GM23248 (cell line): Measurements from ENCODE around the gene PTCH2. TPM values are rescaled to one million over a fixed set of nuclear protein-coding genes. Genes with fewer than 3 reads are reported as not detected.

Source experiments
- DNase-seq: peaks from one replicate; pipeline ENCODE4 v3.0.0-alpha.2; 2015
- H2AFZ ChIP-seq: fragments of 200-600 bp; sonication (generic); 2 replicates; pipeline ENCODE4 v1.6.1; 2016; ENCODE audit warnings: antibody characterized with exemption
- H3F3A ChIP-seq: fragments of 200-600 bp; sonication (generic); 2 replicates; pipeline ENCODE4 v1.6.1; 2016; ENCODE audit warnings: mild to moderate bottlenecking, antibody characterized with exemption, mixed run types; ENCODE audit not compliant: insufficient read depth
- H3K27ac ChIP-seq: fragments of 200-600 bp; sonication (generic); 2 replicates; pipeline ENCODE4 v1.5.1; 2016; ENCODE audit warnings: mild to moderate bottlenecking
- H3K27me3 ChIP-seq: fragments of 200-600 bp; sonication (generic); replicated peaks from 2 replicates; pipeline ENCODE4 v1.6.1; 2016; ENCODE audit warnings: mild to moderate bottlenecking; ENCODE audit not compliant: insufficient read depth
- H3K36me3 ChIP-seq: fragments of 200-600 bp; sonication (generic); 2 replicates; pipeline ENCODE4 v1.6.1; 2016; ENCODE audit warnings: low read depth, mild to moderate bottlenecking
- H3K4me1 ChIP-seq: fragments of 200-600 bp; sonication (generic); 2 replicates; pipeline ENCODE4 v1.6.1; 2016; ENCODE audit warnings: mild to moderate bottlenecking; ENCODE audit not compliant: insufficient read depth
- H3K4me2 ChIP-seq: fragments of 200-600 bp; sonication (generic); one replicate; pipeline ENCODE4 v1.6.1; 2016; ENCODE audit warnings: mild to moderate bottlenecking; ENCODE audit not compliant: unreplicated experiment
- H3K4me3 ChIP-seq: fragments of 200-600 bp; sonication (generic); 2 replicates; pipeline ENCODE4 v1.5.1; 2016; ENCODE audit warnings: mild to moderate bottlenecking
- H3K79me2 ChIP-seq: fragments of 200-600 bp; sonication (generic); 2 replicates; pipeline ENCODE4 v1.6.1; 2016; ENCODE audit warnings: mild to moderate bottlenecking; ENCODE audit not compliant: insufficient read depth
- H3K9ac ChIP-seq: fragments of 200-600 bp; sonication (generic); 2 replicates; pipeline ENCODE4 v1.6.1; 2016; ENCODE audit warnings: mild to moderate bottlenecking
- H3K9me2 ChIP-seq: fragments of 200-600 bp; sonication (generic); 2 replicates; pipeline ENCODE4 v1.6.1; 2016; ENCODE audit warnings: mixed run types, mild to moderate bottlenecking, moderate library complexity; ENCODE audit not compliant: insufficient read depth
- H3K9me3 ChIP-seq: fragments of 200-600 bp; sonication (generic); one replicate; pipeline ENCODE4 v1.6.1; 2017; ENCODE audit warnings: low read depth
- H4K20me1 ChIP-seq: fragments of 200-600 bp; sonication (generic); 2 replicates; pipeline ENCODE4 v1.6.0; 2016; ENCODE audit not compliant: insufficient read depth
- EZH2 ChIP-seq: fragments of 200-600 bp; sonication (generic); IDR thresholded peaks from 2 replicates; pipeline ENCODE4 v1.6.1; 2018; ENCODE audit warnings: antibody characterized with exemption, mild to moderate bottlenecking; ENCODE audit not compliant: insufficient read depth, poor library complexity, severe bottlenecking
- EZH2phosphoT487 ChIP-seq: fragments of 200-600 bp; sonication (generic); IDR thresholded peaks from 2 replicates; pipeline ENCODE4 v1.6.1; 2018; ENCODE audit warnings: antibody characterized with exemption, moderate library complexity, mild to moderate bottlenecking, low read depth; ENCODE audit not compliant: insufficient read depth
- WGBS, 2 experiments: methylation state at CpG; one replicate each; pipeline ENCODE4 v1.1.6; 2015 to 2017; ENCODE audit warnings: low lambda C conversion rate in 2 of 2, low coverage in 1 of 2; ENCODE audit errors: missing lambda C conversion rate in 2 of 2; 5-methylcytosine and 5-hydroxymethylcytosine counted together
- in situ Hi-C: fragments of 300-500 bp; cut with MboI; formaldehyde crosslinking; loops from 2 replicates; pipeline ENCODE4 v1.15.0; 2020
- polyA plus RNA-seq: library from polyadenylated mRNA; unstranded; fragments of >200 nt; fragmentation: Nextera tagmentation; extraction: Ambion mirVana; gene quantifications from 2 replicates; pipeline ENCODE4 v1.2.1, GENCODE V29; 2016
- total RNA-seq: library from RNA; depleted of rRNA; stranded (reverse); fragments of >200 nt; shearing (Covaris generic); gene quantifications from 2 replicates; pipeline ENCODE4 v1.2.3, GENCODE V29; 2014

The PTCH2 gene
- total and polyA plus RNA-seq, 2 experiments from 2014 or later, result 0.05 to 0.11 TPM

DNA sequence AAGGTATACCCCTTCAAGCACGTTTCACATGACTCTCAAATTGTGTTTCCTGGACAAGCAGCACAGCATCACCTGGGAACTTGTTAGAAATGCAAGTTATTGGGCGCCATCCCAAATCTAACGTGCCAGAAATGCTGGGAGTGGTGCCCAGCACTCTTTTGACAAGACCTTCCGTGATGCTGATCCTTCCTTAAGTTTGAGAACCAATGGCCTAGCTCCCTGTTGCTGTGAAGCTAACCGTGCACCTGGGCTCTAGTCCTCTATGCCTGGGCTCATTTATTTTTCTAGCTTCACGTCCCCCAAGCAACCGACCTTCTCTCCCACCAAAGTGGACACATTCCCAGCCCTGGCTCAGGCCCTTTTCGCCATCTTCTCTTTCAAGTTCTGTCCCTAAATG, 59.4 kb downstream of the PTCH2 start:
- peaks cover 24% of the 10 kb centered on the region for H3K36me3 ChIP-seq
- H3K4me1 ChIP-seq, result no peaks in the 10 kb centered on the region
- peaks cover 41% of the 10 kb centered on the region for H3F3A ChIP-seq
- H2AFZ ChIP-seq, result peak overlapping the region; percentile 67
- H3K9me3 ChIP-seq, result no peaks in the 10 kb centered on the region
- peak; percentile 18 for DNase-seq
- H4K20me1 ChIP-seq, result no peaks in the 10 kb centered on the region
- no peak overlapping the region for H3K27ac ChIP-seq
- no peaks in the 10 kb centered on the region for H3K9me2 ChIP-seq
- peak overlapping the region; percentile 58 for H3K4me2 ChIP-seq
- H3K27me3 ChIP-seq, result no peaks in the 10 kb centered on the region
- H3K4me3 ChIP-seq, result peak overlapping the region; percentile 59
- in situ Hi-C loops, result no loop called here
- TF ChIP-seq EZH2phosphoT487, result no peak
- TF ChIP-seq EZH2, result no peak
- peaks cover 9% of the 10 kb centered on the region for H3K79me2 ChIP-seq
- 63 to 64% methylated on average over 8 of the region's 8 CpGs for WGBS, 2 experiments
- peak overlapping the region; percentile 60 for H3K9ac ChIP-seq

GRCh38 chr1:44780583-44781121, 62.4 kb downstream of the PTCH2 start:
- Histone ChIP-seq H3K4me3 (no peak overlapping the region), H3K4me2 (no peak overlapping the region), H3K27me3 (no peaks in the 10 kb centered on the region), H3K4me1 (peaks cover 15% of the 10 kb centered on the region), H3K27ac (no peak overlapping the region), H3K9me3 (no peaks in the 10 kb centered on the region), H3K36me3 (peaks cover 45% of the 10 kb centered on the region), H4K20me1 (peaks cover 9% of the 10 kb centered on the region; the same call in 1 of the 2 replicates), H3K9me2 (no peaks in the 10 kb centered on the region), H3F3A (peaks cover 61% of the 10 kb centered on the region), H3K79me2 (peaks cover 40% of the 10 kb centered on the region), H2AFZ (no peak overlapping the region), H3K9ac (no peak overlapping the region)
- in situ Hi-C loops, result no loop called here
- DNase-seq, result no peak
- TF ChIP-seq EZH2 (no peak), EZH2phosphoT487 (no peak)
- 90 to 91% methylated on average over 14 of the region's 14 CpGs for WGBS, 2 experiments

DNA sequence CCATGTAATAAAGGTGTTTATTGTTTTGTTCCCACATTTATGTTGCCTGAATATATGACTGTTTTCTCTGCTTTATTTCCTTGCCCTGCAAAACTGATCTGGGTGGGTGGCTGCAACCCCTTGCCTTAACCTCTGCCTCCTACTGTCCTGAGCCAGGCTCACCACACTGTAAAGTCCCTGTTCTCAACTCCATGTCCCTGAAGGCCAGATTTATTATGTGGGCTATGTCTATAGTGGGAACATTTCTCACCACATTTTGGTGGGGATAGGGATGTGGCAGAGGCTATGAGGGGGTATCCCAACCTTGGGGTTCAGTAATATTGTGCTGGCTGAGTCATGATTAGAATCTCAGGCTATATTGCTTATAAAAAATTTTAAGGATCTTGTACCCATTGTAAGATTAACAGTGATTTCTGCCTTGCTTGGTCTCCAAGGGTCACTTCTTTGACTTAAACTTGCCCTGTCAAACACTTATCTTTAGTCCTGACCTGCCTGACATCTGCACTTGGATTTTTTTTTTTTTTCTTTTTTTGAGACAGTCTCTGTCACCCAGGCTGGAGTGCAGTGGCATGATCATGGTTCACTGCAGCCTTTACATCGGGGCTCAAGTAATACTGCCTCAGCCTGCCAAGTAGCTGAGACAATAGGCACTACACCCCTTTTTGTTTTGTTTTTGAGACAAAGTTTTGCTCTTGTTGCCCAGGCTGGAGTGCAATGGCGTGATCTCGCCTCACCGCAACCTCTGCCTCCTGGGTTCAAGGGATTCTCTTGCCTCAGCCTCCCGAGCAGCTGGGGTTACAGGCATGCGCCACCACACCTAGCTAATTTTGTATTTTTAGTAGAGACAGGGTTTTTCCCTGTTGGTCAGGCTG, 64.1 kb downstream of the PTCH2 start:
- 88 to 92% methylated on average over 6 of the region's 6 CpGs for WGBS, 2 experiments
- H3K27ac ChIP-seq, result no peak overlapping the region
- H3K79me2 ChIP-seq, result peaks cover 55% of the 10 kb centered on the region
- H3K9me3 ChIP-seq, result no peaks in the 10 kb centered on the region
- TF ChIP-seq EZH2phosphoT487, result no peak
- no peak for TF ChIP-seq EZH2
- no peak overlapping the region for H2AFZ ChIP-seq
- H3K4me1 ChIP-seq, result peaks cover 20% of the 10 kb centered on the region
- DNase-seq, result no peak
- H3K4me2 ChIP-seq, result no peak overlapping the region
- H4K20me1 ChIP-seq, result peaks cover 9% of the 10 kb centered on the region; the same call in 1 of the 2 replicates
- H3K9ac ChIP-seq, result peak overlapping the region; percentile 29; the same call in 1 of the 2 replicates
- H3K27me3 ChIP-seq, result no peaks in the 10 kb centered on the region
- peaks cover 45% of the 10 kb centered on the region for H3K36me3 ChIP-seq
- peaks cover 65% of the 10 kb centered on the region for H3F3A ChIP-seq
- no peaks in the 10 kb centered on the region for H3K9me2 ChIP-seq
- H3K4me3 ChIP-seq, result no peak overlapping the region
- in situ Hi-C loops, result no loop called here

DNA sequence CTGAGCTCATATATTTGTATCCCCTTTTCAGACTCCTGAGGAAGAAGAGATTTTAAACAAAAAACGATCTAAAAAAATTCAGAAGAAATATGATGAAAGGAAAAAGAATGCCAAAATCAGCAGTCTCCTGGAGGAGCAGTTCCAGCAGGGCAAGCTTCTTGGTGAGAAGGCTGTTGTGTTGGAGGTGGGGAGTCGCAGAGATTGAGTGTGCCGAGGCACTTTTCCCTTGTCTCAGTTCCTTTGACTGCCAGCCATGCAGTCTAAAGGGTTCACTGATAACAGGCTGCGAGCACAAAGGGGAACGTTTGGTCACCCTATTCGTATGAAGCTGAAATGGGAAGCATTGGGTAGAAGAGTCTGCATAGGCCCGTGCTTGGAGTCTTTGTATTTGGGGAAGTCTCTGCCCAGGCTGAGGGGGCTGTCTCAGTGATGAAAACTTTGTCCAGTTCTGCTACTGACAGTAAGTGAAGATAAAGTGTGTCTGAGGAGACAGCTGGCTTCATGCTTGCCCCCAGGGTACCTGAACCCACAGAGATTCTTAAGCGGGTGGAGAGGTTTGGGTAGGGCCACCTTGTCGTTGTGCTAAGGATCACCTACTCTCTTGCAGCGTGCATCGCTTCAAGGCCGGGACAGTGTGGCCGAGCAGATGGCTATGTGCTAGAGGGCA, 65.0 kb downstream of the PTCH2 start:
- no peaks in the 10 kb centered on the region for H3K9me2 ChIP-seq
- H3K4me2 ChIP-seq, result peak overlapping the region; percentile 23
- TF ChIP-seq EZH2 (no peak), EZH2phosphoT487 (no peak)
- 0 out of 2 replicates have a peak overlapping the region, but pooled peaks have one; percentile 95 for H3K9ac ChIP-seq
- peak overlapping the region; percentile 80; the same call in 1 of the 2 replicates for H3K4me3 ChIP-seq
- 79 to 80% methylated on average over 13 of the region's 13 CpGs for WGBS, 2 experiments
- no peaks in the 10 kb centered on the region for H3K9me3 ChIP-seq
- peaks cover 55% of the 10 kb centered on the region for H3K79me2 ChIP-seq
- H3K4me1 ChIP-seq, result peaks cover 20% of the 10 kb centered on the region
- in situ Hi-C loops, result no loop called here
- no peak overlapping the region for H2AFZ ChIP-seq
- no peak overlapping the region for H3K27ac ChIP-seq
- peaks cover 9% of the 10 kb centered on the region; the same call in 1 of the 2 replicates for H4K20me1 ChIP-seq
- no peaks in the 10 kb centered on the region for H3K27me3 ChIP-seq
- H3F3A ChIP-seq, result peaks cover 67% of the 10 kb centered on the region
- peaks cover 45% of the 10 kb centered on the region for H3K36me3 ChIP-seq
- no peak for DNase-seq
